Measurements from ENCODE around the gene BAG5. TPM values are rescaled to one million over a fixed set of nuclear protein-coding genes. Genes with fewer than 3 reads are reported as not detected.

Gene BAG5
- total and polyA plus RNA-seq, 2 of the 8 experiments (the other 6 are each of a cell fraction or from before 2014, with no cell fraction given), result 7.4 to 29.5 TPM

- 0 out of 2 replicates have a peak overlapping the region, but pooled peaks have one; percentile 11 for H3K27ac ChIP-seq (ENCODE audit: low read depth, low read length)
- no peaks in the 10 kb centered on the region for H3K23me2 ChIP-seq (ENCODE audit: low read depth, low read length)
- 87% methylated on average over 28 of the region's 30 CpGs; no CpG with 5 or more reads in 1 of the 2 experiments for WGBS, 2 experiments (ENCODE audit: extremely low coverage in 1 of 2, insufficient coverage in 1 of 2, insufficient read length in 1 of 2, insufficient replicate concordance in 2 of 2, low coverage in 1 of 2, low lambda C conversion rate in 2 of 2, missing lambda C conversion rate in 1 of 2)
- TF ChIP-seq HDAC6 (IDR thresholded peaks at IDR 0.05; ENCODE audit: low read depth, low read length) (no peak), MAFK (IDR thresholded peaks at IDR 0.05; ENCODE audit: low read depth, low read length) (no peak), TEAD4 (IDR thresholded peaks at IDR 0.05; ENCODE audit: low read depth, low read length) (no peak), SRF (IDR thresholded peaks at IDR 0.05; ENCODE audit: low read depth, low read length) (no peak), SP2 (IDR thresholded peaks at IDR 0.05; ENCODE audit: low read length) (no peak), RAD21 (IDR thresholded peaks at IDR 0.05 in 1 of 2, conservative IDR thresholded peaks at IDR 0.05 in 1 of 2; ENCODE audit: low read depth in 2 of 2, low read length in 2 of 2) (peak in 1 of 2 experiments; percentile 9; a peak in 1 of 4 replicates), EP300 (IDR thresholded peaks at IDR 0.05; ENCODE audit: borderline replicate concordance in 1 of 2, low read depth in 2 of 2, low read length in 2 of 2) (no peak), KDM1A (IDR thresholded peaks at IDR 0.05; ENCODE audit: borderline replicate concordance, low read length) (no peak)
Observed at GRCh38 chr14:103549361-103550311, 12.8 kb downstream of the BAG5 start.

More at GRCh38 chr14:103549361-103550311, 12.8 kb downstream of the BAG5 start:
- Histone ChIP-seq H3K4me3 (ENCODE audit: extremely low read depth in 1 of 4, insufficient read depth in 2 of 4, low read depth in 3 of 4, low read length in 4 of 4) (no peak overlapping the region), H3K36me3 (ENCODE audit: control insufficient read depth in 2 of 4, insufficient read depth in 4 of 4, low read length in 3 of 4) (no peaks in the 10 kb centered on the region), H4K5ac (ENCODE audit: insufficient read length, low read depth, low read length) (no peak overlapping the region), H3K9me3 (ENCODE audit: insufficient read depth in 2 of 2, low read depth in 1 of 2, low read length in 1 of 2) (no peaks in the 10 kb centered on the region), H3K27me3 (replicated peaks in 1 of 4; ENCODE audit: control insufficient read depth in 3 of 4, extremely low read depth in 1 of 4, insufficient read depth in 3 of 4, low read length in 3 of 4) (no peaks in the 10 kb centered on the region), H2AFZ (ENCODE audit: low read length) (no peak overlapping the region), H4K91ac (replicated peaks; ENCODE audit: insufficient read length, low read length) (peak overlapping the region; percentile 9), H2BK120ac (replicated peaks; ENCODE audit: low read depth, low read length) (no peak overlapping the region), H3K23ac (ENCODE audit: insufficient read length) (no peak overlapping the region), H3K79me1 (ENCODE audit: low read depth, low read length) (no peaks in the 10 kb centered on the region), H2BK15ac (ENCODE audit: low read length) (peak overlapping the region; percentile 95; the same call in 1 of the 2 replicates), H3K14ac (ENCODE audit: insufficient read length) (no peak overlapping the region), H3K4ac (replicated peaks; ENCODE audit: insufficient read length, low read depth, low read length) (no peak overlapping the region), H4K20me1 (replicated peaks in 1 of 2; ENCODE audit: control insufficient read depth in 1 of 2, insufficient read depth in 2 of 2, low read length in 2 of 2) (peaks cover 0 to 4% of the 10 kb centered on the region in 2 experiments), H2AK5ac (ENCODE audit: low read depth, low read length) (no peak overlapping the region), H2BK20ac (ENCODE audit: low read length) (no peak overlapping the region), H2BK12ac (ENCODE audit: low read depth, low read length) (0 out of 2 replicates have a peak overlapping the region, but pooled peaks have one; percentile 50), H3K4me1 (replicated peaks in 1 of 4; ENCODE audit: control insufficient read depth in 3 of 4, insufficient read depth in 4 of 4, low read length in 3 of 4) (peaks cover 0 to 3% (median 1%) of the 10 kb centered on the region in 4 experiments; a peak in 4 of 7 replicates), H3K79me2 (ENCODE audit: control insufficient read depth in 1 of 2, insufficient read depth in 2 of 2, low read length in 2 of 2) (no peaks in the 10 kb centered on the region), H3K4me2 (ENCODE audit: insufficient read depth in 1 of 2, low read depth in 2 of 2, low read length in 2 of 2) (no peak overlapping the region), H3K56ac (replicated peaks; ENCODE audit: insufficient read length, low read depth, low read length) (no peak overlapping the region), H3K9ac (replicated peaks in 1 of 4; ENCODE audit: extremely low read depth in 1 of 4, low read depth in 3 of 4, low read length in 3 of 4) (no peak overlapping the region), H4K8ac (ENCODE audit: extremely low read depth, insufficient read depth, low read length) (peak overlapping the region; percentile 20; the same call in 1 of the 2 replicates), H2BK5ac (ENCODE audit: low read depth, low read length) (no peak overlapping the region; the same call in 1 of the 2 replicates), H3K18ac (ENCODE audit: extremely low read depth, low read length) (no peak overlapping the region)
- no peak for FAIRE-seq
- ChIA-PET POLR2A (ENCODE audit: partially characterized antibody) (interaction anchor here (0.9 to 29.8 kb wide), 6 partner anchors 10 to 39 kb away, joined by 3 to 844 read pairs (median 6); partner anchors contain the start of genes BAG5, CKB and COA8), CTCF (ENCODE audit: partially characterized antibody) (interaction anchor here (1.0 to 28.8 kb wide), 7 partner anchors 8 to 305 kb away, joined by 3 to 921 read pairs (median 8); partner anchors contain the start of genes BAG5, CKB and TRMT61A)
- no peak for DNase-seq (ENCODE audit: low read depth in 1 of 2, low spot score in 2 of 2)

Measured in H1 (cell line).